KMS-11 (cell line): ENCODE measurements around the gene MAP3K5.
A peak's percentile ranks its signal among the peaks of the same experiment; 100 is the strongest.

Experiments
- H2AFZ ChIP-seq: fragments of 200-600 bp; sonication (generic); 2 replicates; pipeline ENCODE4 v1.6.1; 2016; ENCODE audit warnings: antibody characterized with exemption, mixed run types, low read depth
- H3K27ac ChIP-seq: fragments of 200-600 bp; sonication (generic); 2 replicates; pipeline ENCODE4 v1.6.1; 2016; ENCODE audit warnings: mild to moderate bottlenecking, mixed run types
- H3K27me3 ChIP-seq: fragments of 200-600 bp; sonication (generic); 2 replicates; pipeline ENCODE4 v1.6.1; 2017; ENCODE audit warnings: mild to moderate bottlenecking, low read depth, mixed run types, moderate library complexity; ENCODE audit not compliant: insufficient read depth
- H3K36me3 ChIP-seq: fragments of 200-600 bp; sonication (generic); 2 replicates; pipeline ENCODE4 v1.6.1; 2017; ENCODE audit warnings: mild to moderate bottlenecking, mixed run types; ENCODE audit not compliant: insufficient read depth
- H3K4me1 ChIP-seq: fragments of 200-600 bp; sonication (generic); 2 replicates; pipeline ENCODE4 v1.6.1; 2016; ENCODE audit warnings: mild to moderate bottlenecking, low read depth, mixed run types; ENCODE audit not compliant: poor library complexity, severe bottlenecking
- H3K4me2 ChIP-seq: fragments of 200-600 bp; sonication (generic); 2 replicates; pipeline ENCODE4 v1.7.0; 2016; ENCODE audit warnings: mild to moderate bottlenecking, mixed run types
- H3K4me3 ChIP-seq: fragments of 200-600 bp; sonication (generic); IDR thresholded peaks from 2 replicates; pipeline ENCODE4 v1.6.1; 2017; ENCODE audit warnings: low read depth, low read length, mixed read lengths; ENCODE audit not compliant: insufficient read depth
- H3K79me2 ChIP-seq: fragments of 200-600 bp; sonication (generic); 2 replicates; pipeline ENCODE4 v1.6.1; 2016; ENCODE audit warnings: low read depth, mixed run types; ENCODE audit not compliant: insufficient read depth
- H3K9ac ChIP-seq: fragments of 200-600 bp; sonication (generic); 2 replicates; pipeline ENCODE4 v1.6.1; 2016; ENCODE audit warnings: mild to moderate bottlenecking, mixed run types
- H4K20me1 ChIP-seq: fragments of 200-600 bp; sonication (generic); 2 replicates; pipeline ENCODE4 v1.6.1; 2016; ENCODE audit warnings: mild to moderate bottlenecking, mixed run types; ENCODE audit not compliant: insufficient read depth
- CTCF ChIP-seq: fragments of 200-600 bp; sonication (generic); conservative IDR thresholded peaks from 2 replicates; pipeline ENCODE4 v1.6.1; 2017; ENCODE audit warnings: low read depth, mild to moderate bottlenecking, antibody characterized with exemption, low read length, moderate library complexity, mixed read lengths

The MAP3K5 gene

DNA sequence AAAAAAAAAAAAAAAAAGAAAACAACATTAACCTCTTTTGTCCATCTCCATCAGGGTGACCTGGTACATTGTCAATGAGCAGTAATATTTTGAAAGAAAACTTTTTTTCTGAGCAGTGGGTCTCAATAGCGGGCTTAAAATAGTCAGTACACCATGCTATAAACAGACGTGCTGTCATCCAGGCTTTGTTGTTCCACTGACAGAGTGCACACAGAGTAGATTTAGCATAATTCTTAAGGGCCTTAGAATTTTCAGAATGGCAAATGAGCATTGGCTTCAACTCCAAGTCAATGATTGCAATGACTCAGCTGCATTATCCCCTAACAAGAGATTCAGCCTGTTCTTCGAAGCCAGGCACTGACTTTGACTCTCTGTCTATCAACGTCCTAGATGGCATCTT is 277.7 kb downstream of the MAP3K5 start:
- H4K20me1 ChIP-seq: no peaks in the 10 kb centered on the region
- H3K27ac ChIP-seq: no peak overlapping the region
- no peak overlapping the region for H3K4me3 ChIP-seq
- H2AFZ ChIP-seq: no peak overlapping the region
- H3K79me2 ChIP-seq: no peaks in the 10 kb centered on the region
- H3K4me1 ChIP-seq: peaks cover 15% of the 10 kb centered on the region
- no peaks in the 10 kb centered on the region for H3K36me3 ChIP-seq
- no peak overlapping the region for H3K9ac ChIP-seq
- H3K4me2 ChIP-seq: no peak overlapping the region
- TF ChIP-seq CTCF: no peak
- H3K27me3 ChIP-seq: no peaks in the 10 kb centered on the region

DNA sequence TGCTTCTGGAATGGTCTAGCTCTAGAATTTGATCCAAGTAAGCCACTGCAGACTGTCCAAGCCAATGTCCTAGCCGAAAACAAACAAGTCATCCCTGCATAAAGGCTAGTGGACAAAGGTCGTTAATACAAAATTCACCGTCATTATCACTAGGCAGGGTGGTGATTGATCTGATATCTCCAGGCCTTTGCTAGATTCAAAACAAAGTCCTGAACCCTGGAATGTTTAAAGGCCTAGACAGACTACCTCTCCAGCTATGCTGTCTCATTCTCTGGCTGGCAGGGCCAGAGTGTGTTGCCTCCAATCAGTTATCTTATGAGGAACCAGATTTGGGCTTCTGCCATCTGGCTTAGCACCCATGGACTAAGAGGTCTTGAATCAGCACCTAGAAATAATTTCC is 280.4 kb downstream of the MAP3K5 start:
- Histone ChIP-seq H3K79me2 (no peaks in the 10 kb centered on the region), H3K27me3 (no peaks in the 10 kb centered on the region)
- no peak for TF ChIP-seq CTCF

GRCh38 chr6:136511397-136511796 is 280.9 kb downstream of the MAP3K5 start:
- Histone ChIP-seq H4K20me1 (no peaks in the 10 kb centered on the region), H3K36me3 (no peaks in the 10 kb centered on the region), H3K4me2 (no peak overlapping the region; the same call in 1 of the 2 replicates), H3K4me1 (peaks cover 22% of the 10 kb centered on the region), H3K27ac (no peak overlapping the region), H3K9ac (no peak overlapping the region), H3K27me3 (no peaks in the 10 kb centered on the region), H2AFZ (no peak overlapping the region), H3K4me3 (no peak overlapping the region), H3K79me2 (no peaks in the 10 kb centered on the region)
- no peak for TF ChIP-seq CTCF

More for the DNA sequence above, 280.4 kb downstream of the MAP3K5 start:
- Histone ChIP-seq H3K4me3 (no peak overlapping the region), H3K36me3 (no peaks in the 10 kb centered on the region), H2AFZ (no peak overlapping the region), H4K20me1 (no peaks in the 10 kb centered on the region), H3K27ac (no peak overlapping the region), H3K4me1 (peaks cover 22% of the 10 kb centered on the region), H3K4me2 (no peak overlapping the region), H3K9ac (no peak overlapping the region)

DNA sequence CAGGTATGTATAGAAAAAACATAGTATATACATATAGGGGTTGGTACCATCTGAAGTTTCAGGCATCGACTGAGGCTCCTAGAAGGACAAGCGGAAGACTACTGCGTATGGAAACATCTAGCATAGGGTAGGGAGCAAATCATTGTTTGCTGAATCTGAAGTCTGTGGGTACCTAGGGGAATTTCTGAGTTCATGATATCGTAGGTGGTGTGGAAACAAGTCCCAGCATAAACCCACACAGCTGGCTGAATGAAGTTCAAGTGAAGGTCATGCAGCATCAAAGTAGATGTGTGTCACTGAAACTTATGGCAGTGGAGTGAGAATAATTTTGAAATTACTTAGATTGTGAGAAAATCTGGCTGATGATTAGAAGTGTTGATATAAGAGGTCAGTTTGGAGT is 281.5 kb downstream of the MAP3K5 start:
- H2AFZ ChIP-seq: no peak overlapping the region
- H3K79me2 ChIP-seq: no peaks in the 10 kb centered on the region
- H3K27me3 ChIP-seq: no peaks in the 10 kb centered on the region
- peak overlapping the region; percentile 25; the same call in 1 of the 2 replicates for H3K4me2 ChIP-seq
- no peak overlapping the region for H3K9ac ChIP-seq
- no peak overlapping the region for H3K27ac ChIP-seq
- H3K4me3 ChIP-seq: no peak overlapping the region
- peaks cover 22% of the 10 kb centered on the region for H3K4me1 ChIP-seq
- no peaks in the 10 kb centered on the region for H3K36me3 ChIP-seq
- no peak for TF ChIP-seq CTCF
- no peaks in the 10 kb centered on the region for H4K20me1 ChIP-seq
